Measurements from ENCODE around the gene EFCAB14. TPM values are rescaled to one million over a fixed set of nuclear protein-coding genes. Genes with fewer than 3 reads are reported as not detected.
A peak's percentile ranks its signal among the peaks of the same experiment; 100 is the strongest.
"Not testable (repeated sequence)": the region's sequence is repeated elsewhere in the genome, so short reads cannot be mapped to it uniquely, and the experiment has no call there.

The EFCAB14 gene
- total RNA-seq, 6 donors from 2014 or later = 100 to 171 (median 115) TPM

- Histone ChIP-seq H3K4me3 (no peak overlapping the region), H3K27ac (no peak overlapping the region), H3K36me3 (peaks cover 0 to 10% (median 4%) of the 10 kb centered on the region in 4 donors), H3K4me1 (peaks cover 17 to 30% (median 18%) of the 10 kb centered on the region in 4 donors), H3K9me3 (no peaks in the 10 kb centered on the region), H3K27me3 (no peaks in the 10 kb centered on the region)
- DNase-seq = no peak
- 77 to 82% methylated on average over 1 of the region's 1 CpG for WGBS, 2 donors
- no peak for ATAC-seq (ENCODE audit: low FRiP score in 2 of 2)
- TF ChIP-seq POLR2A (IDR thresholded peaks at IDR 0.05) (no peak), EP300 (IDR thresholded peaks at IDR 0.05) (no peak), POLR2AphosphoS5 (IDR thresholded peaks at IDR 0.05) (no peak)
- TF ChIP-seq, protein P1, sequence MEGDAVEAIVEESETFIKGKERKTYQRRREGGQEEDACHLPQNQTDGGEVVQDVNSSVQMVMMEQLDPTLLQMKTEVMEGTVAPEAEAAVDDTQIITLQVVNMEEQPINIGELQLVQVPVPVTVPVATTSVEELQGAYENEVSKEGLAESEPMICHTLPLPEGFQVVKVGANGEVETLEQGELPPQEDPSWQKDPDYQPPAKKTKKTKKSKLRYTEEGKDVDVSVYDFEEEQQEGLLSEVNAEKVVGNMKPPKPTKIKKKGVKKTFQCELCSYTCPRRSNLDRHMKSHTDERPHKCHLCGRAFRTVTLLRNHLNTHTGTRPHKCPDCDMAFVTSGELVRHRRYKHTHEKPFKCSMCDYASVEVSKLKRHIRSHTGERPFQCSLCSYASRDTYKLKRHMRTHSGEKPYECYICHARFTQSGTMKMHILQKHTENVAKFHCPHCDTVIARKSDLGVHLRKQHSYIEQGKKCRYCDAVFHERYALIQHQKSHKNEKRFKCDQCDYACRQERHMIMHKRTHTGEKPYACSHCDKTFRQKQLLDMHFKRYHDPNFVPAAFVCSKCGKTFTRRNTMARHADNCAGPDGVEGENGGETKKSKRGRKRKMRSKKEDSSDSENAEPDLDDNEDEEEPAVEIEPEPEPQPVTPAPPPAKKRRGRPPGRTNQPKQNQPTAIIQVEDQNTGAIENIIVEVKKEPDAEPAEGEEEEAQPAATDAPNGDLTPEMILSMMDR (IDR thresholded peaks at IDR 0.05) = no peak
These were observed 48.8 kb downstream of the EFCAB14 start for GRCh38 chr1:46670134-46670533.

DNA sequence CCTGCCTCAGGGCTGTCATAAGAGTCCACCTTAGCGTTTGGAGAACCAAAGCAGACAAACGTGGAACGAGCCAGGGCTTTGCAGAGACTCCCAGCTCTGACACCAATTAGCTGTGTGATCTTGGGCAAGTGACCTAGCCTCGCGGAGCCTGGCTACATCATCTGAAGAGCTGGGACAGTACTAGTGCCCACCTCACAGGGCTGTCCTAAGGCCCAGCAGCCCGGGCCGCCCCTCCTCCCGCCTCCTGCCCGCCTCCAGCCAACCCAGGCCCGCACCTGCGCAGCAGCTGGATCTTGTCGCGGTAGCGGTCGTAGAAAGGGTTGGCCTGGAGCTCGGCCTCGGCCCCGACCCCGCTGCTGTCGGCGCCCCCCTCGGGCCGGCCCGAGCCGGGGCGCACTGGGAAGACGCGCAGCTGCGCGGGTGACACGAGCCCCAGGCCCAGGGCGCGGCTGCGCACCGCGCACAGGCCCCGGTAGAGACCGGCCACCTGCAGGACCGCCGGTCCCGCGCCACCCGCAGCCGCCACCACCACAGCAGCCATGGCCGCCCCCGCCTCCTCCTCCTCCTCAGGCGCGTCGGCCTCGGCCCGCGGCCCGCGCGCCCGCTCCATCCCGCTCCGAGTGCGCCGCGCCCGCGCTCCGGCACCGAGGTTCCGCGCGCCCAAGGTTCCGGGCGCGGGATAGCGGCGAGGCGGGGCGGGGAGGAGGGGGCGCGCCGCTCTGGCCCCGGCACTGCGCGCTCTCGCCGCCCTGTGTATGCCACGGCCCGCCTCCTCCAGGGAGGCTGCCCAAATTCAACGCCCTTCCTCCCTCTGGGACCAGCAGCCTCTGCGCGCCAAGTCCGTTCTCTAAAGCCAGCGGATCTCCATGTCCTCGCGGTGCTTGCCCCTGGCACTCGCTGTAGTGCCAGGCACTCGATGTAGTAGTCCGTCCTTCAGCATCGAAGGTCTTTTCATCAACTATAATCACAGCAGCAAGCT is 50.8 kb downstream of the EFCAB14 start, which contains the start of gene ATPAF1:
ATPAF1 (minus strand) TSS at position 583 of the 979 bp plus-strand sequence; CDS start at position 541, 42 bp downstream.
- ATAC-seq (ENCODE audit: low FRiP score in 2 of 2) (peak; percentile 88 to 95), DNase-seq (peak; percentile 78 to 95)
- no peaks in the 10 kb centered on the region for H3K27me3 ChIP-seq
- H3K36me3 ChIP-seq = peaks cover 0 to 21% (median 3%) of the 10 kb centered on the region in 4 donors
- H3K9me3 ChIP-seq = no peaks in the 10 kb centered on the region
- peaks cover 17 to 30% (median 18%) of the 10 kb centered on the region in 4 donors for H3K4me1 ChIP-seq
- 2% methylated on average over 23 to 51 of the region's 96 CpGs for WGBS, 2 donors
- TF ChIP-seq, protein P1 (IDR thresholded peaks at IDR 0.05) = peak in 2 of 6 experiments; percentile 15 to 28
- TF ChIP-seq POLR2AphosphoS5 (IDR thresholded peaks at IDR 0.05) = peak in 1 of 2 donors; percentile 40
- peak in 2 of 4 donors; percentile 44 to 60 for TF ChIP-seq POLR2A (IDR thresholded peaks at IDR 0.05)
- no peak for TF ChIP-seq EP300 (IDR thresholded peaks at IDR 0.05)
- H3K27ac ChIP-seq = peak within 1 kb of the TSS; percentile 71 to 88 (median 80)
- H3K4me3 ChIP-seq = peak within 1 kb of the TSS; percentile 90 to 100 (median 99)

DNA sequence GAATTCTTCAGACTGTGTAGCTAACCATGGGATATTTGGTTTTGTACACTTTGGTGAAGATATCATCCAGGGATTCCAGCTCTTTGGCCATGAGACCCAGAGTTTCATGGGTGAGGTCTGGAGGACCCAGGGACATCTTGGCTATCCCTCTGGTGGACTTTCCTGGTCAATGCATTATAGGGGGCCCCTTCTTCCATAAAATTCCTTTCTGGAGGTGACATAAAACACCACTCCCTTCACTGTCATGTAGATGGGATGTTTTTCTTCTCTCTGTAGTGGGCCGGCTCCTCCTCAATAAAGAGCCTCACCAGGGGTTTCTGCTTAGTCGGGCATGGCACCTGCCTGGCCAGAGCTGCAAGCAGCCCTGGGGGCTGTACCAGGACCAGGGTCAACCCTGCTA is 52.9 kb downstream of the EFCAB14 start:
- 80 to 88% methylated on average over 2 of the region's 2 CpGs for WGBS, 2 donors
- H3K27me3 ChIP-seq = no peaks in the 10 kb centered on the region
- H3K9me3 ChIP-seq = no peaks in the 10 kb centered on the region
- TF ChIP-seq POLR2A (IDR thresholded peaks at IDR 0.05) (no peak), POLR2AphosphoS5 (IDR thresholded peaks at IDR 0.05) (no peak), EP300 (IDR thresholded peaks at IDR 0.05) (no peak)
- TF ChIP-seq, protein P1 (IDR thresholded peaks at IDR 0.05) = no peak
- H3K36me3 ChIP-seq = peaks cover 0 to 21% (median 3%) of the 10 kb centered on the region in 4 donors
- no peak for ATAC-seq (ENCODE audit: low FRiP score in 2 of 2)
- peak in 1 of 2 donors; percentile 13 for DNase-seq
- no peak overlapping the region for H3K27ac ChIP-seq
- H3K4me3 ChIP-seq = no peak overlapping the region
- peaks cover 17 to 30% (median 18%) of the 10 kb centered on the region in 4 donors for H3K4me1 ChIP-seq

DNA sequence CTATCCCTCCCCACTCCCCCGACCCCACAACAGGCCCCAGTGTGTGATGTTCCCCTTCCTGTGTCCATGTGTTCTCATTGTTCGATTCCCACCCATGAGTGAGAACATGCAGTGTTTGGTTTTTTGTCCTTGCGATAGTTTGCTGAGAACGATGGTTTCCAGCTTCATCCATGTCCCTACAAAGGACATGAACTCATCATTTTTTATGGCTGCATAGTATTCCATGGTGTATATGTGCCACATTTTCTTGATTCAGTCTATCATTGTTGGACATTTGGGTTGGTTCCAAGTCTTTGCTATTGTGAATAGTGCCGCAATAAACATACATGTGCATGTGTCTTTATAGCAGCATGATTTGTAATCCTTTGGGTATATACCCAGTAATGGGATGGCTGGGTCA is 56.0 kb downstream of the EFCAB14 start:
- H3K36me3 ChIP-seq = peaks cover 0 to 34% (median 6%) of the 10 kb centered on the region in 4 donors
- WGBS, 2 donors = 89 to 95% methylated on average over 5 of the region's 5 CpGs
- not testable (repeated sequence) for ATAC-seq (ENCODE audit: low FRiP score in 2 of 2)

DNA sequence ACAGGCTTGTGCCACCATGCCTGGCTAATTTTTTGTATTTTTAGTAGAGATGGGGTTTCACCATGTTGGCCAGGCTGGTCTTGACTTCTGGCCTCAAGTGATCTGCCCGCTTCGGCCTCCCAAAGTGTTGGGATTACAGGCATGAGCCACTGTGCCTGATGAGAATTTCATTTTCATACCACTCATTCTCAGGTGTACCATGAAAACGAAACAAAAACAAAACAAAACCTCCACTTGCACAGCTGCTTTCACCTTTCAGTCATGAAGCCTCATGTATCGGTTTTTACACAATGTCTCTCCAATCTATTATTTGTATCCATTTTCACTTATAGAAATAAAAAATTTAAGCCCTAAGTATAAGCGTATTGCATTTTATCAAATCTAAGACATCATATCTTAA is 58.8 kb downstream of the EFCAB14 start:
- H3K36me3 ChIP-seq = peaks cover 5 to 58% (median 12%) of the 10 kb centered on the region in 4 donors
- H3K9me3 ChIP-seq; ATAC-seq (ENCODE audit: low FRiP score in 2 of 2); H3K4me1 ChIP-seq; H3K27ac ChIP-seq; DNase-seq; H3K27me3 ChIP-seq; H3K4me3 ChIP-seq: not testable (repeated sequence)
- 93 to 94% methylated on average over 5 of the region's 5 CpGs for WGBS, 2 donors

More for the DNA sequence above, 56.0 kb downstream of the EFCAB14 start:
- H3K4me3 ChIP-seq, DNase-seq, H3K27ac ChIP-seq, H3K27me3 ChIP-seq, H3K9me3 ChIP-seq: not testable (repeated sequence)
- peaks cover 17 to 22% (median 18%) of the 10 kb centered on the region in 4 donors for H3K4me1 ChIP-seq

Measured in upper lobe of left lung (tissue), 6 donors.